ENCODE measurements around the gene GRM7.

GRM7 gene

DNA sequence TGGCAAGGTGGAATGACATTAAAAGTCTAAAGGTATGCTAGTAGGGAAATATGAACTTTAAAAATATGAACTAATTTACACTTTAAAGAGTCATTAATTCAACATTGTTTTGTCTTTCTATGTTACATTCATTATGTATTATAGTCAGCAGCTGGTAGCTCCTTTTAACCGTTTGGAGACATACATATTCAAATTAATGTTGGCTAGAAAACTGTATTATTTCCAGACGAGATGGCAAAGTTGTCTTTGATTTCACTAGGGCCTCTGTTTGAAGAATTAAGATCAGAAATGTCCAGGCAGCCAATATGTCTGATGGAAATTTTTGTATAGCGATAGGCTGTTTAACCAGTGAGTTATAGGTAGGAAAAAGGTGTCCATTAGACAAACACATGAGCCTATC lies 817.6 kb downstream of the GRM7 start:
- TF ChIP-seq FOXP2 (optimal IDR thresholded peaks at IDR 0.05; ENCODE audit: borderline replicate concordance, extremely low read depth, extremely low read length, insufficient read depth), result no peak
- TF ChIP-seq, protein P1, sequence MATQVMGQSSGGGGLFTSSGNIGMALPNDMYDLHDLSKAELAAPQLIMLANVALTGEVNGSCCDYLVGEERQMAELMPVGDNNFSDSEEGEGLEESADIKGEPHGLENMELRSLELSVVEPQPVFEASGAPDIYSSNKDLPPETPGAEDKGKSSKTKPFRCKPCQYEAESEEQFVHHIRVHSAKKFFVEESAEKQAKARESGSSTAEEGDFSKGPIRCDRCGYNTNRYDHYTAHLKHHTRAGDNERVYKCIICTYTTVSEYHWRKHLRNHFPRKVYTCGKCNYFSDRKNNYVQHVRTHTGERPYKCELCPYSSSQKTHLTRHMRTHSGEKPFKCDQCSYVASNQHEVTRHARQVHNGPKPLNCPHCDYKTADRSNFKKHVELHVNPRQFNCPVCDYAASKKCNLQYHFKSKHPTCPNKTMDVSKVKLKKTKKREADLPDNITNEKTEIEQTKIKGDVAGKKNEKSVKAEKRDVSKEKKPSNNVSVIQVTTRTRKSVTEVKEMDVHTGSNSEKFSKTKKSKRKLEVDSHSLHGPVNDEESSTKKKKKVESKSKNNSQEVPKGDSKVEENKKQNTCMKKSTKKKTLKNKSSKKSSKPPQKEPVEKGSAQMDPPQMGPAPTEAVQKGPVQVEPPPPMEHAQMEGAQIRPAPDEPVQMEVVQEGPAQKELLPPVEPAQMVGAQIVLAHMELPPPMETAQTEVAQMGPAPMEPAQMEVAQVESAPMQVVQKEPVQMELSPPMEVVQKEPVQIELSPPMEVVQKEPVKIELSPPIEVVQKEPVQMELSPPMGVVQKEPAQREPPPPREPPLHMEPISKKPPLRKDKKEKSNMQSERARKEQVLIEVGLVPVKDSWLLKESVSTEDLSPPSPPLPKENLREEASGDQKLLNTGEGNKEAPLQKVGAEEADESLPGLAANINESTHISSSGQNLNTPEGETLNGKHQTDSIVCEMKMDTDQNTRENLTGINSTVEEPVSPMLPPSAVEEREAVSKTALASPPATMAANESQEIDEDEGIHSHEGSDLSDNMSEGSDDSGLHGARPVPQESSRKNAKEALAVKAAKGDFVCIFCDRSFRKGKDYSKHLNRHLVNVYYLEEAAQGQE (IDR thresholded peaks at IDR 0.05; ENCODE audit: insufficient read depth in 1 of 2, low read depth in 2 of 2, low read length in 2 of 2), result no peak

DNA sequence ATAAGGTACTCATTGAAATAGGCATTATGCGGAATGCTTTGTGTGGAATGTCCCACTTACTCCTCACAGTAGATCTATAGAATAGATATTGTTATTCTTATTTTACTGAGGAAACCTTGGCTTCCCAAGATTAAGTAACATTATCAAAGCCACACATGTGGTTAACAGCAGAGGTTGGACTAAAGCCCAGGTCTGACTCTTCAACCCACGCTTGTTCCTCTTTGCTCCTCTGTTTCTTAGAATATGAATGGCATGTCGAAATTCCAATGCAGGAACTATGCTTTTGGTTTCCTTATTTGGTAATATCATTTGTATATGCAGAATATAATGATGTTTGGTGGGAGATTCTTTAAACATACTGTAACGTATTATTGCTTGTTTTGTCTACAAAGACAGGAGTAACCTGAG lies 821.9 kb downstream of the GRM7 start:
- TF ChIP-seq TAF1 (IDR thresholded peaks at IDR 0.05; ENCODE audit: borderline replicate concordance, insufficient read depth, low read length) (no peak), SIN3A (IDR thresholded peaks at IDR 0.05; ENCODE audit: borderline replicate concordance, insufficient read depth, low read length) (no peak), FOXP2 (optimal IDR thresholded peaks at IDR 0.05; ENCODE audit: borderline replicate concordance, extremely low read depth, extremely low read length, insufficient read depth) (no peak), POLR2AphosphoS5 (IDR thresholded peaks at IDR 0.05; ENCODE audit: low read depth, low read length) (no peak)
- TF ChIP-seq, protein P1 (IDR thresholded peaks at IDR 0.05; ENCODE audit: insufficient read depth in 1 of 2, low read depth in 2 of 2, low read length in 2 of 2), result no peak

DNA sequence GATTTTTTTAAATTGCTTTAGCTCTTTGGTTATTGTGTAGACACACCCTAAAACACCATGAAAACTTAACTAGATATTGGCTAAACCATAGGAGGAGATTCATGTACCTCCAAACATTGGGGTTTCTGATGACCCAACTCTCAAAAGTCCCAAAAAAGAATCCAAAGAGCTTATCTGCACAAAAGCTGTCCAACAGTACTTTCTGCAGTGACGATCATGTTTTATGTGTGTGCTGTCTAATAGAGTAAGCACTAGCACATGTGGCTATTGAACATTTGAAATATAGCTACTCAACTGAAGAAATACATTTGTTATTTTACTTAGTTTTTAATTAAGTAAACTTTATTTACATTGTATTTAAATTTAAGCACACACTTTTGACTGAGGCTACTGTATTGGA lies 822.5 kb downstream of the GRM7 start:
- no peak for TF ChIP-seq POLR2AphosphoS5 (IDR thresholded peaks at IDR 0.05; ENCODE audit: low read depth, low read length)
- TF ChIP-seq, protein P1 (IDR thresholded peaks at IDR 0.05; ENCODE audit: insufficient read depth in 1 of 2, low read depth in 2 of 2, low read length in 2 of 2), result no peak
- no peak for TF ChIP-seq SIN3A (IDR thresholded peaks at IDR 0.05; ENCODE audit: borderline replicate concordance, insufficient read depth, low read length)
- no peak for TF ChIP-seq FOXP2 (optimal IDR thresholded peaks at IDR 0.05; ENCODE audit: borderline replicate concordance, extremely low read depth, extremely low read length, insufficient read depth)
- no peak for TF ChIP-seq TAF1 (IDR thresholded peaks at IDR 0.05; ENCODE audit: borderline replicate concordance, insufficient read depth, low read length)

DNA sequence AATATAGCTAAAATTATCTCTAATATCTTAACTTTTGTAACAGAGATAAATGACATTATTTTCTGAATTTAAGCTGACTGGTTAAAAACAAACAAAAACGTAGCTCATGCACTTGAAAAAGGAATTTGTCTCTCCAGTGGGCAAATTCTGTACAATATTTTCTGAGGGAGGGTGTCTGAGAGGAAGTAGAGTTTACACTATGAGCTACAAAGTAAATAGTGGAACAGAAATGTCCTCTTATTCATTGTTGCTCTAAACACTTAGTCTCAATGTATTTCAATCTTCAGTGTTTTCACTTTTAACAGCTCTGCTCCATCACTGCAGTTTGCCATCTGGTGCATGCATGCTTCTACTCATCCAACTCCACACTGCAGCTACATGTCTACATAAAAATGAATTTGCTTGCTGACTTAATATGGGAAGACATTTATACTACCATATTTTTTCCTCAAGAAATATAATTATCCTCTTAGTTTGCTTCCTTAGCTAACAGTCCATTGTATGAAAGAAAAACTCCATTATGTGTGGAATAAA lies 823.3 kb downstream of the GRM7 start:
- TF ChIP-seq, protein P1 (IDR thresholded peaks at IDR 0.05; ENCODE audit: insufficient read depth in 1 of 2, low read depth in 2 of 2, low read length in 2 of 2), result no peak
- TF ChIP-seq POLR2AphosphoS5 (IDR thresholded peaks at IDR 0.05; ENCODE audit: low read depth, low read length) (no peak), FOXP2 (optimal IDR thresholded peaks at IDR 0.05; ENCODE audit: borderline replicate concordance, extremely low read depth, extremely low read length, insufficient read depth) (no peak), TAF1 (IDR thresholded peaks at IDR 0.05; ENCODE audit: borderline replicate concordance, insufficient read depth, low read length) (no peak), SIN3A (IDR thresholded peaks at IDR 0.05; ENCODE audit: borderline replicate concordance, insufficient read depth, low read length) (no peak)

Data from PFSK-1 (cell line).